ENCODE data around the gene CLHC1. TPM values are rescaled to one million over a fixed set of nuclear protein-coding genes. Genes with fewer than 3 reads are reported as not detected.
A peak's percentile ranks its signal among the peaks of the same experiment; 100 is the strongest.

The CLHC1 gene
- total and polyA plus RNA-seq, 2 donors (not counting 3 experiments of a cell fraction or from before 2014, with no cell fraction given): 2.4 to 12.3 TPM

DNA sequence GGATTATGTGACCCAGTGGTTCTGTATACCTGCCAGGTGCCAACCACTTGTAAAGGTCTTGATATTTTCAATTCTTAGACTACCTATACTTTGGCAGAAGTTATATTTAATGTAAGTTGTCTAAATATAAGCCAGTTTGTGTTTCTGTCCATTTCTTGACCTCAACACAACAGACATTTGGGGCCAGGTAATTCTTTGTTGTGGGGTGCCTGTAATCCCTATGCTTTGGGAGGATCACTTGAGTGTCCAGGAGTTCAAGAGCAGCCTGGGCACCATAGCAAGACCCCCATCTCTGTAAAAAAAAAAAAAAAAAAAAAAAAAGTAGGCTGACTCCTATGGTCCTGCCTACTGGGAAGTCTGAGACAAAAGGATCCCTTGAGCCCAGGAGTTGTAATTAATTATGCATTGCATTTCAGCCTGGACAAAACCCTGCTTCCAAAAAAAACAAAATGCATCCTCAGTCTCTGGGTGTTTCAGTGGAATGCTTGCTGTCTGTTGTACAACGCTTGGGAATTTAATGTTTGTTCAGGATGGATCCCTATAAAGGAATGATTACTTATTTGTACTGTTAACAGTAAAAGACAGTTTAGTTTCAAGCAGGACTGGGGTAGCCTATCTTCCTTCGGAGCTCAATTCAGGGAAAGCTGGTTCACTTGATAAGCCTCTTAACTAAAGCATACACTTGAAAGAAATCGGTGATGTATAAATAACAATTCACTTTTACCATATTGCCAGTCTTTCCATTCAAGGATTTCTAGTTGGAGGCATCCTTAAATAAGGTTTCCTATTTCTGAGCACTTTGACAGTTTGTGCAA lies 3.8 kb upstream of the CLHC1 start:
- H3K9ac ChIP-seq (replicated peaks; ENCODE audit: extremely low read depth, insufficient read depth, low read length): no peak overlapping the region
- no peak for DNase-seq (ENCODE audit: low read depth, low spot score)
- H4K20me1 ChIP-seq (replicated peaks; ENCODE audit: control insufficient read depth, extremely low read depth, insufficient read depth, low read length): no peaks in the 10 kb centered on the region
- intact Hi-C loops (cut with micrococcal nuclease): loop anchor here (10.0 kb wide), 1 partner anchor 279 kb away; the partner anchor contains the start of gene CFAP36
- dilution Hi-C loops (cut with MboI; ENCODE audit: extremely low pct_ligation_motif_present, low sequenced_read_pairs): no loop called here
- ChIA-PET POLR2A (no interaction called here), CTCF (interaction anchor here (1.8 kb wide), 1 partner anchor 336 kb away, joined by 4 read pairs; no protein-coding TSS in a partner anchor)
- FAIRE-seq: no peak
- no peaks in the 10 kb centered on the region for H3K27me3 ChIP-seq (ENCODE audit: control insufficient read depth in 2 of 2, insufficient read depth in 2 of 2, low read length in 2 of 2)
- H3K36me3 ChIP-seq (ENCODE audit: control insufficient read depth in 2 of 2, extremely low read depth in 1 of 2, insufficient read depth in 2 of 2, low read length in 2 of 2): peaks cover 12 to 33% of the 10 kb centered on the region in 2 experiments
- no TSS peak for BruUV-seq (replicated peaks)
- no peaks in the 10 kb centered on the region for H3K9me3 ChIP-seq (replicated peaks; ENCODE audit: control insufficient read depth, insufficient read depth, low read length)
- H3K79me2 ChIP-seq (ENCODE audit: control insufficient read depth, insufficient read depth, low read length): peaks cover 36% of the 10 kb centered on the region
- H3K4me3 ChIP-seq (replicated peaks in 1 of 3; ENCODE audit: insufficient read depth in 1 of 3, low read depth in 1 of 3, low read length in 3 of 3): no peak overlapping the region
- H3K4me2 ChIP-seq (ENCODE audit: insufficient read depth, low read length): peak overlapping the region; percentile 25
- no peak for TF ChIP-seq GATA2 (IDR thresholded peaks at IDR 0.05; ENCODE audit: insufficient read depth, insufficient read length, low read depth, low read length)
- TF ChIP-seq, protein P1, sequence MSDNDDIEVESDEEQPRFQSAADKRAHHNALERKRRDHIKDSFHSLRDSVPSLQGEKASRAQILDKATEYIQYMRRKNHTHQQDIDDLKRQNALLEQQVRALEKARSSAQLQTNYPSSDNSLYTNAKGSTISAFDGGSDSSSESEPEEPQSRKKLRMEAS (IDR thresholded peaks at IDR 0.05; ENCODE audit: insufficient read depth, insufficient read length): no peak
- TF ChIP-seq JUN (IDR thresholded peaks at IDR 0.05; ENCODE audit: borderline replicate concordance, insufficient read depth, insufficient read length, low read depth): no peak
- TF ChIP-seq, protein P2, sequence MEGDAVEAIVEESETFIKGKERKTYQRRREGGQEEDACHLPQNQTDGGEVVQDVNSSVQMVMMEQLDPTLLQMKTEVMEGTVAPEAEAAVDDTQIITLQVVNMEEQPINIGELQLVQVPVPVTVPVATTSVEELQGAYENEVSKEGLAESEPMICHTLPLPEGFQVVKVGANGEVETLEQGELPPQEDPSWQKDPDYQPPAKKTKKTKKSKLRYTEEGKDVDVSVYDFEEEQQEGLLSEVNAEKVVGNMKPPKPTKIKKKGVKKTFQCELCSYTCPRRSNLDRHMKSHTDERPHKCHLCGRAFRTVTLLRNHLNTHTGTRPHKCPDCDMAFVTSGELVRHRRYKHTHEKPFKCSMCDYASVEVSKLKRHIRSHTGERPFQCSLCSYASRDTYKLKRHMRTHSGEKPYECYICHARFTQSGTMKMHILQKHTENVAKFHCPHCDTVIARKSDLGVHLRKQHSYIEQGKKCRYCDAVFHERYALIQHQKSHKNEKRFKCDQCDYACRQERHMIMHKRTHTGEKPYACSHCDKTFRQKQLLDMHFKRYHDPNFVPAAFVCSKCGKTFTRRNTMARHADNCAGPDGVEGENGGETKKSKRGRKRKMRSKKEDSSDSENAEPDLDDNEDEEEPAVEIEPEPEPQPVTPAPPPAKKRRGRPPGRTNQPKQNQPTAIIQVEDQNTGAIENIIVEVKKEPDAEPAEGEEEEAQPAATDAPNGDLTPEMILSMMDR (IDR thresholded peaks at IDR 0.05; ENCODE audit: extremely low read depth in 1 of 2, insufficient read depth in 1 of 2, low read depth in 1 of 2, low read length in 2 of 2): no peak
- no peak for TF ChIP-seq MYC (IDR thresholded peaks at IDR 0.05; ENCODE audit: low read depth, low read length)
- TF ChIP-seq EZH2 (IDR thresholded peaks at IDR 0.05; ENCODE audit: borderline replicate concordance, low read depth, low read length, severe bottlenecking): no peak
- no peak for TF ChIP-seq POLR2A (IDR thresholded peaks at IDR 0.05; ENCODE audit: low read depth, low read length)
- TF ChIP-seq FOS (IDR thresholded peaks at IDR 0.05; ENCODE audit: borderline replicate concordance, insufficient read depth, low read length): no peak
- no peak for TF ChIP-seq POLR2AphosphoS5 (IDR thresholded peaks at IDR 0.05; ENCODE audit: insufficient read depth, low read depth, low read length)
- H3K4me1 ChIP-seq (ENCODE audit: control insufficient read depth, extremely low read depth, insufficient read depth, low read length): peaks cover 25% of the 10 kb centered on the region
- no peak overlapping the region for H2AFZ ChIP-seq (ENCODE audit: low read depth, low read length)
- H3K9me1 ChIP-seq (replicated peaks; ENCODE audit: control insufficient read depth, extremely low read depth, insufficient read depth, low read length): no peaks in the 10 kb centered on the region
- no peak overlapping the region for H3K27ac ChIP-seq (ENCODE audit: insufficient read depth, low read depth, low read length)

Measured in endothelial cell of umbilical vein (primary cell).